ENCODE results near the gene GPX8. TPM values are rescaled to one million over a fixed set of nuclear protein-coding genes. Genes with fewer than 3 reads are reported as not detected.

GPX8 gene
- total RNA-seq, 1 donor from 2014 or later, result 38.8 TPM

DNA sequence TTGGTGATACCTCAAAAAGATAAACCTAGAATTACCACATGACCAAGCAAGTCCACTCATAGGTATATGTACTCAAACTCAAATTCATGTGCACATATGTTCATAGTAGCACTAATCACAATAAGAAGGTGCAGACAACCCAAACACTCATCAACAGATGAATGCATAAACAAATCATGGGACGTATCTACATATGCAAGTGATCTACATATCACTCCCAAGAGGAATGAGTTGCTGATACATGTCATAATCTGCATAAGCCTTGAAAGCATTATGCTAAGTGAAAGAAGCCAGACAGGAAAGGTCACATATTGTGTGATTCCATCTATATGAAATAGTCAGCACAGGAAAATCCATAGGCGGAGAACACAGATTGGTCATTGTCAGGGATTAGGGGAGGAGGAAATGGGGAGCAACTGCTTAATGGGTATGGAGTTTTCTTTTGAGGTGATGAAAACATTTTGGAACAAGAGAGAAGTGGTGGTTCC, 10.6 kb upstream of the GPX8 start:
- TF ChIP-seq, protein P1, sequence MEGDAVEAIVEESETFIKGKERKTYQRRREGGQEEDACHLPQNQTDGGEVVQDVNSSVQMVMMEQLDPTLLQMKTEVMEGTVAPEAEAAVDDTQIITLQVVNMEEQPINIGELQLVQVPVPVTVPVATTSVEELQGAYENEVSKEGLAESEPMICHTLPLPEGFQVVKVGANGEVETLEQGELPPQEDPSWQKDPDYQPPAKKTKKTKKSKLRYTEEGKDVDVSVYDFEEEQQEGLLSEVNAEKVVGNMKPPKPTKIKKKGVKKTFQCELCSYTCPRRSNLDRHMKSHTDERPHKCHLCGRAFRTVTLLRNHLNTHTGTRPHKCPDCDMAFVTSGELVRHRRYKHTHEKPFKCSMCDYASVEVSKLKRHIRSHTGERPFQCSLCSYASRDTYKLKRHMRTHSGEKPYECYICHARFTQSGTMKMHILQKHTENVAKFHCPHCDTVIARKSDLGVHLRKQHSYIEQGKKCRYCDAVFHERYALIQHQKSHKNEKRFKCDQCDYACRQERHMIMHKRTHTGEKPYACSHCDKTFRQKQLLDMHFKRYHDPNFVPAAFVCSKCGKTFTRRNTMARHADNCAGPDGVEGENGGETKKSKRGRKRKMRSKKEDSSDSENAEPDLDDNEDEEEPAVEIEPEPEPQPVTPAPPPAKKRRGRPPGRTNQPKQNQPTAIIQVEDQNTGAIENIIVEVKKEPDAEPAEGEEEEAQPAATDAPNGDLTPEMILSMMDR (conservative IDR thresholded peaks at IDR 0.05; ENCODE audit: low read depth, low read length), result no peak
- no peak for DNase-seq (ENCODE audit: low read depth)
- no peak overlapping the region for H3K4me3 ChIP-seq (ENCODE audit: low read depth, low read length)

DNA sequence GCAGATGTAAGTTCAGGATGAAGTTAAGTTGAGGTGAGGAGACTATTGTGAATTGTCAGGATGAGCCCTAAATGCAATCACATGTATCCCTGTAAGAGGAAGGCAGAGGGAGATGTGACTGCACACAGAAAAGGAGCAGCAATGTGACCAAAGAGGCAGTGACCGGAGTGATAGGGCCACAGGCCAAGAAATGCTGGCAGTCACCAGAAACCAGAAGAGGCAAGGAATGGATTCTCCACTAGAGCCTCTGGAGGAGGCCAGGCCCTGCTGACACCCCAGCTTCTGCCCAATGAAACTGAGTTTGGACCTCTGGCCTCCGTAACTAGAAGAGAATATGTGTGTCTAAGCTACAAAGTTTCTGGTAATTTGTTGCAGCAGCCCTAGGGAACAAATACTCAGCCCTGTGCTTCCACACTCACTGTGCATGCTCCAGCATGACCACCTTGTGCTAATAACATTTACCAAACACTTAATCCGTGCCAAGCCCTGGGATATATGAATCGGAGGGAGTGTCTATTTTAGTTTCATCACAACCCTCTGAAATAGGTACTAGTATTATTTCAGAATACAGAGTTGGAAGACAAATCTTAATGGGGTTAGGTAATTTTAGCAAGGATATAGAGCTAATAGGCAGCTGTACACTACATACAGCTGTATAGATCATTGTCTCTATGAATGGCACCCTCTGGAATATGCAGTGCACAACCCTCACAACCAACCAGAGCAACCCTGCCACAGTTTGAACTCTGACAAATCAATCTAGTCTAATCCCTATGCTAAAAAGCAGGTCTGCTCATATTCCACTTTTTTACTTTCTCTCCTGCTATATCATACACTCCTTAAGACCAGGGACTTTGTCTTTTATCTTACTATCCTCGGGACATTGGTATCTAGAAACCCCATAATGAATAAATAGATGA, 7.8 kb upstream of the GPX8 start:
- no peak for DNase-seq (ENCODE audit: low read depth)
- TF ChIP-seq, protein P1 (conservative IDR thresholded peaks at IDR 0.05; ENCODE audit: low read depth, low read length), result no peak
- H3K4me3 ChIP-seq (ENCODE audit: low read depth, low read length), result no peak overlapping the region

GRCh38 chr5:55154873-55155272, 5.1 kb upstream of the GPX8 start:
- TF ChIP-seq, protein P1 (conservative IDR thresholded peaks at IDR 0.05; ENCODE audit: low read depth, low read length), result no peak
- DNase-seq (ENCODE audit: low read depth), result no peak
- no peak overlapping the region for H3K4me3 ChIP-seq (ENCODE audit: low read depth, low read length)

- TF ChIP-seq, protein P1 (conservative IDR thresholded peaks at IDR 0.05; ENCODE audit: low read depth, low read length), result no peak
- peak; percentile 59 for DNase-seq (ENCODE audit: low read depth)
- peak overlapping the region; percentile 69 for H3K4me3 ChIP-seq (ENCODE audit: low read depth, low read length)
These were observed 680 bp downstream of the GPX8 start for GRCh38 chr5:55160493-55161209.

- TF ChIP-seq, protein P1 (conservative IDR thresholded peaks at IDR 0.05; ENCODE audit: low read depth, low read length), result no peak
- DNase-seq (ENCODE audit: low read depth), result no peak
These were observed 2.7 kb downstream of the GPX8 start for GRCh38 chr5:55162666-55163065.

GRCh38 chr5:55171471-55171870, 11.5 kb downstream of the GPX8 start:
- DNase-seq (ENCODE audit: low read depth), result no peak
- TF ChIP-seq, protein P1 (conservative IDR thresholded peaks at IDR 0.05; ENCODE audit: low read depth, low read length), result no peak
- H3K4me3 ChIP-seq (ENCODE audit: low read depth, low read length), result no peak overlapping the region

More at GRCh38 chr5:55162666-55163065, 2.7 kb downstream of the GPX8 start:
- H3K4me3 ChIP-seq (ENCODE audit: low read depth, low read length), result no peak overlapping the region
